HG02642 (cell line): ENCODE data around the gene SDHC.
"Not testable (repeated sequence)": the region's sequence is repeated elsewhere in the genome, so short reads cannot be mapped to it uniquely, and the experiment has no call there.

Source experiments
- ATAC-seq: cut with Tn5 transposase; IDR thresholded peaks from one replicate; pipeline ENCODE4 v1.9.1; 2021; ENCODE audit warnings: mild to moderate bottlenecking; ENCODE audit not compliant: unreplicated experiment, poor library complexity

SDHC gene

DNA sequence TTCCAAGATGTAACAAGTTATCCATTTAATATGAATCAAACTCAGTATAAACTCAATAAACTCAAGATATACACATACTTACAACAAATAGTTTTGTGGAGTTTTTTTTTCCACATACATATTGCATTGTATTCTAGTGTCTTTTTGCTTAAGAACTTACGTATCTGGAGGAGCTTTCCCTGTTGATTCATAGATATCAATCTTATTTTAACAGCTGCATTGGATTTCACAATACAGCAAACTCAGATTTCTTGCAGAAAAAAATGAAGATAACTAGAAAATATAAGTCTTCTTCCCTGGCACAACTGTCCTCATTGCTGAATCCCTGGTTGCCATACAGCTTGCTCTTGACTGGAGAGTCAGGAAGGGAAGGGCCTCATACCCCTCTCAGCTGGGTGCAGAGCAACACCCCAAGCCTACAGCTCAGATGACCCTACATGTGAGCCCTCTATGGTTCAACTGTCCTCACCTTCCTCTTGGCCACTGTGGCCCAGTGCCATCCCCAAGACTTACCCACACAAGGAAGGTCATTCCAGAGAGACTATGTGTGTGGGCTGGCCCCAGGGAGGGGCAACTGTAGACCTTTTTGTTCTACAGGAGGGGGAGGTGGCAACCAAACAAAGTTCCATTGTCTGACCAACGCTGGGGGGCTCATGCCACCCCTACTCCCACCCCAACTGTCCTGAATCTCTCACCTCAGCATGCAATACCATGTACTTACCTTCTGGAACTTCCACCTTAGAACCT lies 6.1 kb upstream of the SDHC start:
- ATAC-seq: no peak

DNA sequence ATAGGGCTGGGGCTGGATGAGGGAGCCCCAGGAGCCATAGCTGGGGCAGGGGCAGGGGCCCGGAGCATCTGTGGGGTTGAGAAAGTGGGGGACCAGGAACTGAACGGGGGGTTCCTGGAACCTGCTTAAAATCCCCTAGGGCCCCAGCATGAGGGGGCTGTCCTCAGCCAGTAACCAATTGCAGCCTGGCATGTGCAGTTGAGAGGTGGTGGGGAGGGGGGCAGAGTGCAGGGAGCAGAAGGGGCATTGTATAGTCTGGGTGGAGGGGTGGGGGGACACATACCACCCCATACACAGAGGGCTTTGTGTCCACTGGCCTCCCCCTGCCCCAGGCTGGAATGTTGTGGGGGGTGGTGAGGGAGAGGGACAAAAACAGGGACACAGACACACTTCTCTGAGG lies 4.3 kb upstream of the SDHC start, which contains the start of gene MPZ:
Gene MPZ, minus strand, starts transcription at position 101 of the 400 bp plus-strand sequence. Its CDS starts 63 bp downstream, at position 38.
- no peak for ATAC-seq

GRCh38 chr1:161311595-161312181 lies 2.5 kb upstream of the SDHC start:
- no peak for ATAC-seq

GRCh38 chr1:161313554-161314200 lies 504 bp upstream of the SDHC start:
- ATAC-seq: peak; percentile 17

GRCh38 chr1:161315841-161316674 lies 1.9 kb downstream of the SDHC start:
- ATAC-seq: not testable (repeated sequence)

- no peak for ATAC-seq
Measured at GRCh38 chr1:161324020-161324419, 9.8 kb downstream of the SDHC start.

GRCh38 chr1:161330346-161330745 lies 16.2 kb downstream of the SDHC start:
- no peak for ATAC-seq

GRCh38 chr1:161333166-161333565 lies 19.0 kb downstream of the SDHC start:
- no peak for ATAC-seq

DNA sequence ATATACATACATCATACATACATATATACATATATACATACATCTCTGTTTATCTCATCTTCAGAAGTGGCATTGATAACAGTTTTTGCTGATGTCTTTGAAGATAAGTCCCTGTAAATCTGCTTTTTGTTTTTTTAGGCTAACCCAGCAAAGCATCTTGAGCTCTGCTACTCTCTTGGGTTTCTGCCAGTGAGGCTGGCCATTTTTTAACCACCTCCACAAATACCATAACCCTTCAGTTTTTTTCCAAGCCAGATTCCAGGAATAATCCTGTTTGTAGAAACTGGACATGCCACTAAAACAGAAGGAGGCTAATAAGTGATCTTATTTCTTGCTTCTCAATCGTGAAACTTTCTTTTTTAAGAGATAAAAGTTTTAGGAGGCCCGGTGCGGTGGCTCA lies 21.6 kb downstream of the SDHC start:
- no peak for ATAC-seq

- ATAC-seq: no peak
Measured at GRCh38 chr1:161342177-161342576, 28.0 kb downstream of the SDHC start.

DNA sequence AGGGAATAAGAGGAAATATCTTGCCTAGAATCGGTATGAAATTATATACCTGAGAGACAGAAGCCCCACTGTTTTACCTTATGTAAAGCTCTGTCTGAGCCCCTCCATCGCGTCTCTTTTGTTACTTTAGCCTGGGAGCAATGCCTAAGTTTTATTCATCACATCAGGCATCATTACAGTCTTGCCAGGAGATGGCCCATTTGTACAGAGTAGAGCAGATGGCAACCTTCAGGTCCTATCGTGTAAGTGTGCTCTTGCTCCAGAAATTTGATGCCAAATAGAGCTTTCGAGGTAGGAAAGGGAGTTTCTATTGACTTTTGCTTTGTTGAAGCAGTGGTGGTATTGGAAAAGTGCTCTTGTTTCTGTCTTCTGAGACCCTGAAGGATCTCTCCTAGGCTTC lies 28.6 kb downstream of the SDHC start:
- no peak for ATAC-seq

DNA sequence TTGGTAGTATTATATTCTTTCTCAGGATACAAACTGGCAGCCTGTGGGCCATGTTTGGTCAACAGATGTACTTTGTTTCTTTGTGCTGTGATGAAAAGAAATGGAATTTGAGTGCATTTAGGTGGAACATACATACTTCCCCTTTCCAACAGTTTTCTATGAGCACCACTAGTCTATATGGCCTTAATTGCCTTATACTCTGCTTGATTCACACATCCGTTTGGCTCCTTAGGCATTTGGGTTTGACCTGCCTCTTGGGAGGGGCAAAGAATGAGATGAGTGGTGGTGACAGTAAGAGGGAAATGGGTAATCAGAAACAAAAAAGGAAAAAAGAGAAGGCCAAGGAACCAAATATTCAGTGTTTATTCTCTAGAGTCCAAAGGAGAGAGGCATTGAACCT lies 36.5 kb downstream of the SDHC start:
- ATAC-seq: no peak

DNA sequence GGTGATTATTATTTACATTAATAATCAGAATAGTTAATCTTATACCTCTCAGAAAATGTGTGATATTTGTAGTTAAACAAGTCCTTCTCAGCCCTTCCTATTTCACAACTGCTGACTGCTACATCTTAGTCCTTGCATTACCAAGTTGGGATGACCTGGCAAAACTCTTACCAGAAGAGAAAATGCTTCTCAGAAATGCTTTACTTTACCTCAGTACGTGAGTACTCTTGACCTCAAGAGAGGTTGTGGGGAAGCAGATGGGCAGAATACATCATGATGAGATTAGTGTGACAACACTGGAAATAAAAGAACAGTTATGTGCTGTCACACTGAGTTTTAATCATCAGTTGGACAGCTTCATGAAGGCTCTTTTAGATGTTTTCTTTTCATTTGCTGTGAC lies 37.3 kb downstream of the SDHC start:
- no peak for ATAC-seq

DNA sequence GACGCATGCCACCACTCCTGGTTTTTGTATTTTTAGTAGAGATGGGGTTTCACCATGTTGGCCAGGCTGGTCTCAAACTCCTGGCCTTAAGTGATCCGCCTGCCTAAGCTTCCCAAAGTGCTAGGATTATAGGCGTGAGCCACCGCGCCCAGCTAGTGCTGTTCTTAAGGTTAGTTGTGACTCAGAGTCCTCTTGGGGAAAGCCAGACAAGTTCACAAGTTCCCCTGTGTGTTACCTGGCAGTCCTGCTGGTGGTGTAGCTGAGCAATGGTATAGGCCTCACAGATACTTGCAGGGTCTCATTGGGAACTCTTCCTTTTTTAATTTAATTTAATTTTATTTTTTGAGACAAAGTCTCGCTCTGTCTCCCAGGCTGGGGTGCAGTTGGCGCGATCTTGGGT lies 42.9 kb downstream of the SDHC start:
- ATAC-seq: no peak

DNA sequence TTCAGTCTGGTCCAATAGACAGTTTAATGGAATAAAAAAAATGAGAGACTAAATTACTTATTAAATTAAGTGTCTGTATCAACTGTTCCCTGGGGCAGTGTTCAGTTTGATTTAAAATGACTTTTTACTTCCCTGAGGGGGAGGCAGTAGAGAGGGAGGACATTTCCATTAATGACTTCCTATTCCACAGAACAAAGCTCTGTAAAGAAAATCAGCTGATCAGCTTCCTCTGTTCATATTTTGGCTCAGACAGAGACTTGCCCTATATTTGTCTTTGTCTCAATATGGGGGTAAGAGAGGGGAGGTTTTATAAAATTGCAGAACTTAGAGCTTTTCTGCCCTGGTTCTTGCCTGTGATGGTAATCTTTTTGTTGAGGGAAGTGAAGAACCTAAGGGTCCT lies 45.1 kb downstream of the SDHC start:
- no peak for ATAC-seq

DNA sequence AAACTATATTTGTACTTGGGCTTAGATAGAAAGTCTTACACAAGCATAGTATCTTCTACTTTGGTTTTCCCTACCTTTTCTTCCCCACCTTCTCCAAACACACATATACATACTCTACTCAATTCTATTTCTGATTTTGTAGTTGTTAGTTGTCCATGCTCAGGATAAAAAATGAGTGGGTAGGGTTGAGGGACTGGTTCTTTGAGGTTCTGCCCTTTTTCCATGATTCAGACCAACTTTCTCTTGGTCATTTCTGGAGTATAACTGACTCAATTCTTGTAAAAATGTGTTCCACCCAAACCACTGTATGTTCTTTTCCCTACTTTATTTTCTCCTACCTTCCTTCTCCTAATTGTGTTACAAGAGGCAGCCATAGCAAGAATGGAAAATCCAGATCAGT lies 50.2 kb downstream of the SDHC start:
- ATAC-seq: no peak

GRCh38 chr1:161365207-161365606 lies 51.0 kb downstream of the SDHC start:
- ATAC-seq: no peak

GRCh38 chr1:161367684-161368400 lies 53.7 kb downstream of the SDHC start, which contains the start of gene CFAP126:
CFAP126 (minus strand) TSS chr1:161367876; CDS start chr1:161367868, 8 bp downstream.
- peak; percentile 87 for ATAC-seq

- ATAC-seq: no peak
Measured at GRCh38 chr1:161373442-161373841, 59.3 kb downstream of the SDHC start.

- ATAC-seq: no peak
Measured at GRCh38 chr1:161374373-161374772, 60.2 kb downstream of the SDHC start.
